Smooth muscle cell (in vitro differentiated cells): ENCODE results near the gene RPS6KC1. TPM values are rescaled to one million over a fixed set of nuclear protein-coding genes. Genes with fewer than 3 reads are reported as not detected.

ENCODE experiments used
- DNase-seq: peaks from one replicate; lab custom pipeline; 2025; ENCODE audit not compliant: unreplicated experiment; lab: John Stamatoyannopoulos, UW
- H2AFZ ChIP-seq: fragments of 200-600 bp; sonication (generic); 2 replicates; pipeline ENCODE4 v1.6.0; 2016; ENCODE audit warnings: antibody characterized with exemption, low read depth, mild to moderate bottlenecking
- H3F3A ChIP-seq: fragments of 200-600 bp; sonication (generic); 2 replicates; pipeline ENCODE4 v1.6.0; 2017; ENCODE audit warnings: antibody characterized with exemption, low read depth
- H3K27ac ChIP-seq: fragments of 200-600 bp; sonication (generic); 2 replicates; pipeline ENCODE4 v1.5.1; 2016; ENCODE audit warnings: low read depth, mild to moderate bottlenecking
- H3K27me3 ChIP-seq: fragments of 200-600 bp; sonication (generic); 2 replicates; pipeline ENCODE4 v1.6.1; 2016; ENCODE audit warnings: low read depth, mild to moderate bottlenecking
- H3K36me3 ChIP-seq: fragments of 200-600 bp; sonication (generic); 2 replicates; pipeline ENCODE4 v1.5.1; 2016; ENCODE audit warnings: low read depth
- H3K4me1 ChIP-seq: fragments of 200-600 bp; sonication (generic); 2 replicates; pipeline ENCODE4 v1.5.1; 2016; ENCODE audit warnings: low read depth
- H3K4me2 ChIP-seq: fragments of 200-600 bp; sonication (generic); 2 replicates; pipeline ENCODE4 v1.6.0; 2016; ENCODE audit warnings: mild to moderate bottlenecking
- H3K4me3 ChIP-seq: fragments of 200-600 bp; sonication (generic); 2 replicates; pipeline ENCODE4 v1.5.1; 2016; ENCODE audit warnings: mild to moderate bottlenecking
- H3K79me2 ChIP-seq: fragments of 200-600 bp; sonication (generic); 2 replicates; pipeline ENCODE4 v1.6.0; 2016; ENCODE audit warnings: low read depth, mild to moderate bottlenecking
- H3K9ac ChIP-seq: fragments of 200-600 bp; sonication (generic); 2 replicates; pipeline ENCODE4 v1.6.0; 2016; ENCODE audit warnings: low read depth
- H3K9me3 ChIP-seq: fragments of 200-600 bp; sonication (generic); replicated peaks from 2 replicates; pipeline ENCODE4 v1.5.1; 2016; ENCODE audit warnings: low read depth
- H4K20me1 ChIP-seq: fragments of 200-600 bp; sonication (generic); 2 replicates; pipeline ENCODE4 v1.6.0; 2016; ENCODE audit warnings: low read depth
- CTCF ChIP-seq: fragments of 200-600 bp; sonication (generic); IDR thresholded peaks from 2 replicates; pipeline ENCODE4 v1.5.1; 2017; ENCODE audit warnings: borderline replicate concordance, mild to moderate bottlenecking, antibody characterized with exemption; ENCODE audit not compliant: insufficient read depth, poor library complexity, severe bottlenecking
- WGBS: methylation state at CpG from one replicate; pipeline ENCODE4 v1.1.7; 2016; ENCODE audit warnings: low lambda C conversion rate; 5-methylcytosine and 5-hydroxymethylcytosine counted together
- polyA plus RNA-seq: library from polyadenylated mRNA; unstranded; fragments of >200 nt; fragmentation: Nextera tagmentation; extraction: Ambion mirVana; gene quantifications from 2 replicates; pipeline ENCODE4 v1.2.1, GENCODE V29; 2016
- total RNA-seq: library from RNA; depleted of rRNA; stranded (reverse); fragments of >200 nt; gene quantifications from 2 replicates; pipeline ENCODE4 v1.2.3, GENCODE V29; 2014

Gene RPS6KC1
- total and polyA plus RNA-seq, 2 experiments from 2014 or later: 17.6 to 30.8 TPM

- Histone ChIP-seq H3K79me2 (peaks cover 26% of the 10 kb centered on the region), H4K20me1 (peaks cover 24% of the 10 kb centered on the region), H3K36me3 (no peaks in the 10 kb centered on the region), H3F3A (peaks cover 10% of the 10 kb centered on the region), H3K9ac (no peak overlapping the region), H3K4me2 (no peak overlapping the region), H3K27me3 (no peaks in the 10 kb centered on the region), H2AFZ (peak overlapping the region; percentile 27), H3K27ac (no peak overlapping the region), H3K4me3 (no peak overlapping the region), H3K4me1 (peaks cover 7% of the 10 kb centered on the region), H3K9me3 (no peaks in the 10 kb centered on the region)
- DNase-seq: no peak
- TF ChIP-seq CTCF: no peak
- WGBS: 41% methylated on average over 1 of the region's 1 CpG
Observed at GRCh38 chr1:213049232-213049631, 1.8 kb upstream of the RPS6KC1 start.

- Histone ChIP-seq H3K4me3 (peak overlapping the region; percentile 94), H3K4me1 (peaks cover 7% of the 10 kb centered on the region), H3K79me2 (peaks cover 42% of the 10 kb centered on the region), H3K9ac (peak overlapping the region; percentile 78), H3K9me3 (no peaks in the 10 kb centered on the region), H3K27me3 (no peaks in the 10 kb centered on the region), H4K20me1 (peaks cover 39% of the 10 kb centered on the region), H3K27ac (peak overlapping the region; percentile 80), H3K4me2 (peak overlapping the region; percentile 95), H3K36me3 (no peaks in the 10 kb centered on the region), H2AFZ (peak overlapping the region; percentile 100), H3F3A (peaks cover 10% of the 10 kb centered on the region)
- 39% methylated on average over 15 of the region's 15 CpGs for WGBS
- TF ChIP-seq CTCF: no peak
- DNase-seq: no peak
Observed at GRCh38 chr1:213050745-213051126, 305 bp upstream of the RPS6KC1 start.

GRCh38 chr1:213051881-213052202 is 801 bp downstream of the RPS6KC1 start:
- TF ChIP-seq CTCF: no peak
- H3K4me2 ChIP-seq: peak overlapping the region; percentile 95
- peak overlapping the region; percentile 94 for H3K4me3 ChIP-seq
- peaks cover 50% of the 10 kb centered on the region for H4K20me1 ChIP-seq
- no peaks in the 10 kb centered on the region for H3K36me3 ChIP-seq
- peaks cover 53% of the 10 kb centered on the region for H3K79me2 ChIP-seq
- peak overlapping the region; percentile 100 for H2AFZ ChIP-seq
- peak overlapping the region; percentile 78 for H3K9ac ChIP-seq
- H3K9me3 ChIP-seq: no peaks in the 10 kb centered on the region
- H3K27ac ChIP-seq: peak overlapping the region; percentile 80
- H3F3A ChIP-seq: peaks cover 6% of the 10 kb centered on the region
- H3K27me3 ChIP-seq: no peaks in the 10 kb centered on the region
- WGBS: 28% methylated on average over 2 of the region's 2 CpGs
- no peak for DNase-seq
- peaks cover 7% of the 10 kb centered on the region for H3K4me1 ChIP-seq

GRCh38 chr1:213053455-213053854 is 2.4 kb downstream of the RPS6KC1 start:
- TF ChIP-seq CTCF: no peak
- Histone ChIP-seq H3K4me3 (no peak overlapping the region), H3K9me3 (no peaks in the 10 kb centered on the region), H3K27me3 (no peaks in the 10 kb centered on the region), H3K36me3 (no peaks in the 10 kb centered on the region), H4K20me1 (peaks cover 62% of the 10 kb centered on the region), H3K79me2 (peaks cover 69% of the 10 kb centered on the region), H3F3A (peaks cover 6% of the 10 kb centered on the region), H3K27ac (no peak overlapping the region), H2AFZ (no peak overlapping the region), H3K4me2 (peak overlapping the region; percentile 95), H3K9ac (no peak overlapping the region), H3K4me1 (peaks cover 7% of the 10 kb centered on the region)
- no peak for DNase-seq
